GM18868 (cell line): Measurements from ENCODE around the gene CYBA.
"Not testable (repeated sequence)": the region's sequence is repeated elsewhere in the genome, so short reads cannot be mapped to it uniquely, and the experiment has no call there.

Experiments
- ATAC-seq: cut with Tn5 transposase; IDR thresholded peaks from one replicate; pipeline ENCODE4 v1.9.1; 2021; ENCODE audit warnings: mild to moderate bottlenecking, moderate library complexity; ENCODE audit not compliant: unreplicated experiment

Gene CYBA

GRCh38 chr16:88614818-88615580 lies 35.9 kb downstream of the CYBA start:
- ATAC-seq: no peak

- no peak for ATAC-seq
Observed at GRCh38 chr16:88613911-88614817, 36.7 kb downstream of the CYBA start.

GRCh38 chr16:88613293-88613692 lies 37.6 kb downstream of the CYBA start:
- ATAC-seq: no peak

GRCh38 chr16:88610909-88611812 lies 39.7 kb downstream of the CYBA start:
- ATAC-seq: no peak

GRCh38 chr16:88610080-88610479 lies 40.8 kb downstream of the CYBA start:
- no peak for ATAC-seq

- not testable (repeated sequence) for ATAC-seq
Observed at GRCh38 chr16:88609426-88609825, 41.4 kb downstream of the CYBA start.

GRCh38 chr16:88608076-88608475 lies 42.8 kb downstream of the CYBA start:
- ATAC-seq: no peak

- no peak for ATAC-seq
Observed at GRCh38 chr16:88606148-88606757, 44.6 kb downstream of the CYBA start.

GRCh38 chr16:88605186-88606147 lies 45.4 kb downstream of the CYBA start:
- no peak for ATAC-seq

- ATAC-seq: no peak
Observed at GRCh38 chr16:88602091-88602490, 48.8 kb downstream of the CYBA start.

- ATAC-seq: no peak
Observed at GRCh38 chr16:88601313-88602036, 49.4 kb downstream of the CYBA start.

- ATAC-seq: no peak
Observed at GRCh38 chr16:88600539-88600896, 50.3 kb downstream of the CYBA start.

GRCh38 chr16:88599825-88600538 lies 50.9 kb downstream of the CYBA start:
- ATAC-seq: no peak

- ATAC-seq: no peak
Observed at GRCh38 chr16:88599092-88599733, 51.6 kb downstream of the CYBA start.

- ATAC-seq: no peak
Observed at GRCh38 chr16:88597856-88598491, 52.9 kb downstream of the CYBA start.

- no peak for ATAC-seq
Observed at GRCh38 chr16:88596483-88596882, 54.4 kb downstream of the CYBA start.

- ATAC-seq: no peak
Observed at GRCh38 chr16:88595921-88596320, 54.9 kb downstream of the CYBA start.
